IMR-90 (cell line): ENCODE results near the gene FAM131C. TPM values are rescaled to one million over a fixed set of nuclear protein-coding genes. Genes with fewer than 3 reads are reported as not detected.

Experiments used
- ATAC-seq: fragments of 200-7000 bp; cut with Tn5 transposase; 2 replicates; pipeline ENCODE4 v1.9.1; 2020; ENCODE audit warnings: low read depth, mild to moderate bottlenecking, moderate library complexity
- BruUV-seq: library from RNA; stranded (reverse); fragments of 400-500 nt; replicated peaks from 2 replicates; lab custom pipeline; 2021; lab: Mats Ljungman, UMichigan
- CTCF ChIA-PET: fragments of 300-600 bp; formaldehyde crosslinking; extraction: SDS; loops from one replicate; lab custom pipeline; 2021; ENCODE audit warnings: antibody characterized with exemption; lab: Yijun Ruan, JAX
- POLR2A ChIA-PET: fragments of 300-600 bp; sonication (Branson Sonifier 250); formaldehyde crosslinking; loops from one replicate; lab custom pipeline; 2022; ENCODE audit warnings: antibody characterized with exemption; ENCODE audit not compliant: unreplicated experiment; lab: Charles Lee
- DNase-seq: peaks from one replicate; pipeline ENCODE4 v3.0.0; 2013
- H2AFZ ChIP-seq: replicated peaks from 2 replicates; pipeline ENCODE3; 2013; ENCODE audit warnings: low read length, mild to moderate bottlenecking; ENCODE audit not compliant: poor library complexity
- H2AK5ac ChIP-seq: 2 replicates; pipeline ENCODE4 v1.6.1; 2013; ENCODE audit warnings: low read depth, low read length, inconsistent platforms
- H2AK9ac ChIP-seq: replicated peaks from 2 replicates; pipeline ENCODE3; 2013; ENCODE audit warnings: mild to moderate bottlenecking, low read depth, low read length, moderate library complexity; ENCODE audit not compliant: poor library complexity
- H2BK120ac ChIP-seq: 2 replicates; pipeline ENCODE4 v1.6.1; 2013; ENCODE audit warnings: low read depth, low read length, inconsistent platforms
- H2BK15ac ChIP-seq: 3 replicates; pipeline ENCODE4 v1.6.1; 2013; ENCODE audit warnings: low read depth, low read length, inconsistent platforms
- H2BK20ac ChIP-seq: 2 replicates; pipeline ENCODE4 v1.6.1; 2013; ENCODE audit warnings: low read depth, mild to moderate bottlenecking, inconsistent platforms, low read length, moderate library complexity
- H2BK5ac ChIP-seq: 2 replicates; pipeline ENCODE4 v1.6.1; 2013; ENCODE audit warnings: mild to moderate bottlenecking, low read depth, low read length, inconsistent platforms; ENCODE audit not compliant: poor library complexity, severe bottlenecking
- H3K14ac ChIP-seq: replicated peaks from 2 replicates; pipeline ENCODE4 v1.6.1; 2013; ENCODE audit warnings: low read depth, low read length, inconsistent platforms
- H3K18ac ChIP-seq: 2 replicates; pipeline ENCODE4 v1.6.1; 2013; ENCODE audit warnings: low read depth, low read length, control low read depth
- H3K23ac ChIP-seq: 2 replicates; pipeline ENCODE4 v1.6.1; 2013; ENCODE audit warnings: low read depth, low read length, inconsistent platforms
- H3K27ac ChIP-seq: 2 replicates; pipeline ENCODE4 v1.5.1; 2013; ENCODE audit warnings: mild to moderate bottlenecking, control low read depth, low read length; ENCODE audit not compliant: insufficient read depth
- H3K27me3 ChIP-seq: 2 replicates; pipeline ENCODE4 v1.6.1; 2013; ENCODE audit warnings: low read length; ENCODE audit not compliant: control insufficient read depth, insufficient read depth
- H3K36me3 ChIP-seq: 2 replicates; pipeline ENCODE4 v1.6.1; 2013; ENCODE audit warnings: low read length, mixed read lengths; ENCODE audit not compliant: control insufficient read depth, insufficient read depth
- H3K4ac ChIP-seq: 2 replicates; pipeline ENCODE4 v1.6.1; 2013; ENCODE audit warnings: low read depth, low read length, inconsistent platforms
- H3K4me1 ChIP-seq: 2 replicates; pipeline ENCODE4 v1.6.1; 2013; ENCODE audit warnings: low read length, mixed read lengths; ENCODE audit not compliant: control insufficient read depth, insufficient read depth
- H3K4me2 ChIP-seq: 2 replicates; pipeline ENCODE4 v1.6.1; 2013; ENCODE audit warnings: low read depth, mild to moderate bottlenecking, control low read depth, low read length, moderate library complexity
- H3K4me3 ChIP-seq: 2 replicates; pipeline ENCODE4 v1.5.1; 2013; ENCODE audit warnings: low read depth, mild to moderate bottlenecking, control low read depth, low read length, moderate library complexity; ENCODE audit not compliant: insufficient read depth
- H3K56ac ChIP-seq: 2 replicates; pipeline ENCODE4 v1.6.1; 2013; ENCODE audit warnings: low read length, inconsistent platforms; ENCODE audit not compliant: insufficient read depth; ENCODE audit errors: extremely low read depth
- H3K79me1 ChIP-seq, 2 experiments: 2 replicates each; pipeline ENCODE4 v1.6.1; 2013; ENCODE audit warnings: low read length in 2 of 2, inconsistent platforms in 1 of 2, low read depth in 1 of 2
- H3K9ac ChIP-seq: 2 replicates; pipeline ENCODE4 v1.6.1; 2013; ENCODE audit warnings: low read depth, low read length, control low read depth
- H3K9me1 ChIP-seq: 2 replicates; pipeline ENCODE4 v1.6.1; 2013; ENCODE audit warnings: low read length, inconsistent platforms; ENCODE audit not compliant: insufficient read depth
- H3K9me3 ChIP-seq: 2 replicates; pipeline ENCODE4 v1.6.1; 2013; ENCODE audit warnings: low read length; ENCODE audit not compliant: control insufficient read depth, insufficient read depth
- H4K20me1 ChIP-seq: 2 replicates; pipeline ENCODE4 v1.6.1; 2013; ENCODE audit warnings: low read length, inconsistent platforms; ENCODE audit not compliant: insufficient read depth
- H4K5ac ChIP-seq: 2 replicates; pipeline ENCODE4 v1.6.1; 2013; ENCODE audit warnings: mild to moderate bottlenecking, low read depth, low read length, control low read depth
- H4K8ac ChIP-seq, 2 experiments: 2 replicates each; pipeline ENCODE4 v1.6.1; 2013; ENCODE audit warnings: low read depth in 2 of 2, low read length in 2 of 2, control low read depth in 1 of 2, inconsistent platforms in 1 of 2
- H4K91ac ChIP-seq: 2 replicates; pipeline ENCODE4 v1.6.1; 2013; ENCODE audit warnings: low read depth, low read length, inconsistent platforms; ENCODE audit not compliant: insufficient read depth
- MAFK ChIP-seq: IDR thresholded peaks from 2 replicates; pipeline ENCODE4 v1.6.1; 2012; ENCODE audit warnings: low read depth, low read length, improper control_type of control experiment
- MAZ ChIP-seq: IDR thresholded peaks from 2 replicates; pipeline ENCODE4 v1.6.1; 2012; ENCODE audit warnings: low read depth, mild to moderate bottlenecking, low read length, improper control_type of control experiment, moderate library complexity, borderline replicate concordance
- MXI1 ChIP-seq: IDR thresholded peaks from 2 replicates; pipeline ENCODE4 v1.6.1; 2012; ENCODE audit warnings: low read depth, mild to moderate bottlenecking, low read length, moderate library complexity, borderline replicate concordance
- RFX5 ChIP-seq: IDR thresholded peaks from 2 replicates; pipeline ENCODE4 v1.8.0; 2012; ENCODE audit warnings: low read depth, mild to moderate bottlenecking, low read length, moderate library complexity
- WGBS, 2 experiments: methylation state at CpG; one replicate each; pipeline versions ENCODE4 v1.1.5 to v1.1.7; 2013; ENCODE audit warnings: missing lambda C conversion rate in 2 of 2; ENCODE audit not compliant: insufficient read length in 1 of 2; ENCODE audit errors: extremely low coverage in 2 of 2; 5-methylcytosine and 5-hydroxymethylcytosine counted together
- dilution Hi-C: fragments of 300-500 bp; cut with HindIII; formaldehyde crosslinking; loops from one replicate; pipeline ENCODE4 v1.14.3; 2018; ENCODE audit warnings: low sequenced_read_pairs; ENCODE audit not compliant: unreplicated experiment
- in situ Hi-C: fragments of 300-500 bp; cut with MboI; formaldehyde crosslinking; loops from 3 replicates; pipeline ENCODE4 v1.14.3; 2019; ENCODE audit warnings: low sequenced_read_pairs, inconsistent platforms, mixed read lengths
- intact Hi-C: fragments of 100-400 bp; cut with micrococcal nuclease; formaldehyde crosslinking; loops from 2 replicates; pipeline ENCODE4 v1.10.0; 2022
- polyA plus RNA-seq, 3 experiments: library from polyadenylated mRNA; depleted of rRNA; stranded (reverse); fragments of >200 nt; gene quantifications; 2 replicates each; pipeline ENCODE4 v1.2.3, GENCODE V29; 2012; ENCODE audit warnings: low replicate concordance in 1 of 3
- total RNA-seq: library from RNA; depleted of rRNA; stranded (reverse); fragments of >200 nt; gene quantifications from 2 replicates; pipeline ENCODE4 v1.2.3, GENCODE V29; 2012
- TF ChIP-seq, protein P1 (sequence below): fragments of 150-350 bp; IDR thresholded peaks from 2 replicates; pipeline ENCODE4 v1.6.1; 2016; ENCODE audit warnings: low read depth, mild to moderate bottlenecking, low read length, moderate library complexity, borderline replicate concordance

Gene FAM131C
- total and polyA plus RNA-seq, 2 of the 4 experiments (the other 2 are of a cell fraction) = 0.18 to 1.0 TPM

DNA sequence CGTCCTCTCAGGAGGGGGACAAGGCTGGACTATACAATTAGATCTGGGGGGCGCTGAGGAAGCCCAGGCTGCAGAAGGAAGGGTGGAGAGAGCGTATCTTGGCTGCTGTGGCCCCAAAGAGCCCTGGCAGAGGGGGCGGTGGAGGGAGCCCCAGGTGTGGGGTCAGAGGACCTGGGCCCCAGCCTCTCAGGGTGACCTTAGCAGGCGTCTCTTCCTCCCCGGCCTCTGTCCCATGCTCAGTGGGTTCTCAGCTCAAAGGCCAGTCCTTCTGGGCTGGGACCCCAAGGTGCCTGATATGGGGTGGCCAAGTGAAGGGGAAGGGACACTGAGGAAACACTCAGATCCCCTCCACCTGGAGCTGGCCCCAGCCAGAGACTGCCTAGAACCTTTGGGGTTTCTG is 1.8 kb downstream of the FAM131C start:
- no TSS peak for BruUV-seq
- Histone ChIP-seq H3K23ac (no peak overlapping the region), H2BK5ac (no peak overlapping the region), H4K91ac (no peak overlapping the region), H3K4ac (no peak overlapping the region), H4K20me1 (no peaks in the 10 kb centered on the region), H2BK15ac (no peak overlapping the region), H3K9me1 (peaks cover 10% of the 10 kb centered on the region; the same call in 1 of the 2 replicates), H3K18ac (no peak overlapping the region), H3K4me2 (no peak overlapping the region), H2BK120ac (no peak overlapping the region), H3K14ac (no peak overlapping the region), H3K4me1 (peaks cover 14% of the 10 kb centered on the region), H3K79me1 (peaks cover 0 to 6% of the 10 kb centered on the region in 2 experiments; a peak in 2 of 4 replicates), H2BK20ac (no peak overlapping the region), H3K36me3 (no peaks in the 10 kb centered on the region), H3K56ac (no peak overlapping the region), H3K9ac (no peak overlapping the region), H2AK9ac (no peak overlapping the region), H2AFZ (no peak overlapping the region), H4K8ac (no peak overlapping the region), H3K27ac (no peak overlapping the region), H3K9me3 (no peaks in the 10 kb centered on the region), H3K4me3 (no peak overlapping the region), H4K5ac (no peak overlapping the region), H3K27me3 (peaks cover 5% of the 10 kb centered on the region; the same call in 1 of the 2 replicates), H2AK5ac (no peak overlapping the region)
- ATAC-seq (no peak), DNase-seq (no peak)
- ChIA-PET CTCF (no interaction called here), POLR2A (no interaction called here)
- WGBS, 2 experiments = 90% methylated on average over 2 of the region's 6 CpGs; no CpG with 5 or more reads in 1 of the 2 experiments
- intact Hi-C loops = no loop called here
- TF ChIP-seq MAZ = no peak
- no peak for TF ChIP-seq RFX5
- TF ChIP-seq MAFK = no peak
- TF ChIP-seq, protein P1, sequence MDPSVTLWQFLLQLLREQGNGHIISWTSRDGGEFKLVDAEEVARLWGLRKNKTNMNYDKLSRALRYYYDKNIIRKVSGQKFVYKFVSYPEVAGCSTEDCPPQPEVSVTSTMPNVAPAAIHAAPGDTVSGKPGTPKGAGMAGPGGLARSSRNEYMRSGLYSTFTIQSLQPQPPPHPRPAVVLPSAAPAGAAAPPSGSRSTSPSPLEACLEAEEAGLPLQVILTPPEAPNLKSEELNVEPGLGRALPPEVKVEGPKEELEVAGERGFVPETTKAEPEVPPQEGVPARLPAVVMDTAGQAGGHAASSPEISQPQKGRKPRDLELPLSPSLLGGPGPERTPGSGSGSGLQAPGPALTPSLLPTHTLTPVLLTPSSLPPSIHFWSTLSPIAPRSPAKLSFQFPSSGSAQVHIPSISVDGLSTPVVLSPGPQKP = no peak
- TF ChIP-seq MXI1 = no peak
- dilution Hi-C loops = no loop called here
- in situ Hi-C loops = no loop called here
